Islet of Langerhans (tissue), 1 donor: ENCODE results near the gene STUB1.

Experiments
- FAIRE-seq: peaks from one replicate; lab custom pipeline; 2011; peaks lifted over from hg19 to GRCh38; lab: Jason Lieb, UNC

STUB1 gene

GRCh38 chr16:694863-695354 lies 14.7 kb downstream of the STUB1 start:
- FAIRE-seq = no peak

GRCh38 chr16:695355-696089 lies 15.3 kb downstream of the STUB1 start:
- no peak for FAIRE-seq

GRCh38 chr16:698911-699671 lies 18.9 kb downstream of the STUB1 start:
- FAIRE-seq = no peak

- no peak for FAIRE-seq
Measured at GRCh38 chr16:700684-701584, 20.7 kb downstream of the STUB1 start.

- no peak for FAIRE-seq
Measured at GRCh38 chr16:702341-702740, 22.1 kb downstream of the STUB1 start.

- no peak for FAIRE-seq
Measured at GRCh38 chr16:703406-703805, 23.2 kb downstream of the STUB1 start.

- FAIRE-seq = no peak
Measured at GRCh38 chr16:704047-704446, 23.8 kb downstream of the STUB1 start.

- no peak for FAIRE-seq
Measured at GRCh38 chr16:704552-705380, 24.6 kb downstream of the STUB1 start.

GRCh38 chr16:705431-706188 lies 25.4 kb downstream of the STUB1 start, which contains the start of gene FBXL16:
Gene FBXL16, minus strand, starts transcription at chr16:705801. Its CDS starts 8,396 bp downstream, at chr16:697405.
- no peak for FAIRE-seq

GRCh38 chr16:706189-707061 lies 26.2 kb downstream of the STUB1 start:
- no peak for FAIRE-seq

- no peak for FAIRE-seq
Measured at GRCh38 chr16:707062-707538, 26.9 kb downstream of the STUB1 start.

- no peak for FAIRE-seq
Measured at GRCh38 chr16:708019-708418, 27.8 kb downstream of the STUB1 start.

GRCh38 chr16:708959-709358 lies 28.7 kb downstream of the STUB1 start:
- no peak for FAIRE-seq

GRCh38 chr16:709566-710499 lies 29.6 kb downstream of the STUB1 start:
- no peak for FAIRE-seq

- FAIRE-seq = no peak
Measured at GRCh38 chr16:710500-711075, 30.4 kb downstream of the STUB1 start.

- FAIRE-seq = no peak
Measured at GRCh38 chr16:711084-711483, 30.9 kb downstream of the STUB1 start.

GRCh38 chr16:711548-712320 lies 31.5 kb downstream of the STUB1 start:
- FAIRE-seq = no peak
